Epithelial cell of esophagus (primary cell): ENCODE measurements around the gene PANX2.

Experiments used
- DNase-seq: peaks from one replicate; pipeline ENCODE4 v3.0.0; 2010; ENCODE audit warnings: low read depth
- H3K4me3 ChIP-seq: 2 replicates; pipeline ENCODE4 v1.5.1; 2011; ENCODE audit warnings: mild to moderate bottlenecking, low read length, control low read depth
- TF ChIP-seq, protein P1 (sequence below): IDR thresholded peaks from 2 replicates; pipeline ENCODE4 v1.5.1; 2011; ENCODE audit warnings: low read depth, mild to moderate bottlenecking, low read length, control low read depth, inconsistent platforms; ENCODE audit not compliant: insufficient read depth; ENCODE audit errors: missing control alignments

The PANX2 gene

DNA sequence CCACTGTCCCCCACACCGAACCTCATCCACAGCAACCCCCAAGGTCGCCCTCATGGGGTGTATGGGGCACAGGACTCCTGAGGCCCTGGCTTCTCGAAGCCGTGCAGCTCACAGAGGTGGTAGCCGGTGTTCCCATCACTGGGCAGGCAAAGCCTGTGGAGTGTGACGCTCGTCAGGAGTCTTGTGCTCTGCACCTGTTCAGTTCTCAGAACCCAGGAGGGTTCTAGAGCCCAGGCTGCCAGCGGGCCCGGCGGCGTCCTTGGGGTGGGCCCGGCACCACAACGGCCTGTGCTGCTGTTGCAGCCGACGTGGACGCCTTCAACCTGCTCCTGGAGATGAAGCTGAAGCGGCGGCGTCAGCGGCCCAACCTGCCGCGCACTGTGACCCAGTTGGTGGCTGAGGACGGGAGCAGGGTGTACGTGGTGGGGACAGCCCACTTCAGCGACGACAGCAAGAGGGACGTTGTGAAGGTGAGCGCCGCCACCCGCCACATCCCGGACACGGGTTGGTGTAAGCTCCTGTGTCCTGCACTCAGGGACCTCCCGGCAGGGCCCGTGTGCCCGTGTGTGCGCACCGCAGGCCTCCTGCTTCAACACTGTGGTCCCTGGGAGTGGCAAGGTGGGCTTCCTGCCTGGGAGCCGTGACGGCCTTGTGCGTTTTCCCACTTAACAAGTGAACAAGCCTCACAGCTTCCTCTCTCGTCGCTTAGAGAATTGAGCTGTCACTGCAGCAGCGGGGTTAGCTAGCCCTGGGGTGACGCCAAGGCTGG lies 23.7 kb downstream of the PANX2 start:
- no peak for DNase-seq
- TF ChIP-seq, protein P1, sequence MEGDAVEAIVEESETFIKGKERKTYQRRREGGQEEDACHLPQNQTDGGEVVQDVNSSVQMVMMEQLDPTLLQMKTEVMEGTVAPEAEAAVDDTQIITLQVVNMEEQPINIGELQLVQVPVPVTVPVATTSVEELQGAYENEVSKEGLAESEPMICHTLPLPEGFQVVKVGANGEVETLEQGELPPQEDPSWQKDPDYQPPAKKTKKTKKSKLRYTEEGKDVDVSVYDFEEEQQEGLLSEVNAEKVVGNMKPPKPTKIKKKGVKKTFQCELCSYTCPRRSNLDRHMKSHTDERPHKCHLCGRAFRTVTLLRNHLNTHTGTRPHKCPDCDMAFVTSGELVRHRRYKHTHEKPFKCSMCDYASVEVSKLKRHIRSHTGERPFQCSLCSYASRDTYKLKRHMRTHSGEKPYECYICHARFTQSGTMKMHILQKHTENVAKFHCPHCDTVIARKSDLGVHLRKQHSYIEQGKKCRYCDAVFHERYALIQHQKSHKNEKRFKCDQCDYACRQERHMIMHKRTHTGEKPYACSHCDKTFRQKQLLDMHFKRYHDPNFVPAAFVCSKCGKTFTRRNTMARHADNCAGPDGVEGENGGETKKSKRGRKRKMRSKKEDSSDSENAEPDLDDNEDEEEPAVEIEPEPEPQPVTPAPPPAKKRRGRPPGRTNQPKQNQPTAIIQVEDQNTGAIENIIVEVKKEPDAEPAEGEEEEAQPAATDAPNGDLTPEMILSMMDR = no peak

DNA sequence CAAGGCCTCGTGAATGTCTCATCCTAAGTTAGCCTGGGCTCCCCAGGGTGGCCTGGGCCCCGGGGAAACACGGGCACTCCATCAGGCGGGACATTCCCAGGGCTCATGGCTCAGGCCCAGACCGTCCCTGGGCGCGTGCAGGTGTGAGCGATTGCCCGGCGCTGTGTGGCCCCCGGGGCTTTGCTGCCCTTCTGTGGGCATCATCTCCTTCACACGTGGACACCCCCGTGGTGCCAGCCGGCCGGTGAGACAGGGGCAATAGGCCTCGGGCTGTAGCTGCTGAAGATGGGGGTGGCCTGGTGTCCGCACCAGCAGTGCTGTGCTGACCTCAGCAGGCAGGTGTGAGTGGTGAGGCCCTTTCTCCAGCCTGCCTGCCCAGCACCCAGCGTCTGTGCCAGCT lies 25.7 kb downstream of the PANX2 start:
- TF ChIP-seq, protein P1 = no peak
- H3K4me3 ChIP-seq = no peak overlapping the region
- no peak for DNase-seq

More for the DNA sequence above, 23.7 kb downstream of the PANX2 start:
- H3K4me3 ChIP-seq = no peak overlapping the region

DNA sequence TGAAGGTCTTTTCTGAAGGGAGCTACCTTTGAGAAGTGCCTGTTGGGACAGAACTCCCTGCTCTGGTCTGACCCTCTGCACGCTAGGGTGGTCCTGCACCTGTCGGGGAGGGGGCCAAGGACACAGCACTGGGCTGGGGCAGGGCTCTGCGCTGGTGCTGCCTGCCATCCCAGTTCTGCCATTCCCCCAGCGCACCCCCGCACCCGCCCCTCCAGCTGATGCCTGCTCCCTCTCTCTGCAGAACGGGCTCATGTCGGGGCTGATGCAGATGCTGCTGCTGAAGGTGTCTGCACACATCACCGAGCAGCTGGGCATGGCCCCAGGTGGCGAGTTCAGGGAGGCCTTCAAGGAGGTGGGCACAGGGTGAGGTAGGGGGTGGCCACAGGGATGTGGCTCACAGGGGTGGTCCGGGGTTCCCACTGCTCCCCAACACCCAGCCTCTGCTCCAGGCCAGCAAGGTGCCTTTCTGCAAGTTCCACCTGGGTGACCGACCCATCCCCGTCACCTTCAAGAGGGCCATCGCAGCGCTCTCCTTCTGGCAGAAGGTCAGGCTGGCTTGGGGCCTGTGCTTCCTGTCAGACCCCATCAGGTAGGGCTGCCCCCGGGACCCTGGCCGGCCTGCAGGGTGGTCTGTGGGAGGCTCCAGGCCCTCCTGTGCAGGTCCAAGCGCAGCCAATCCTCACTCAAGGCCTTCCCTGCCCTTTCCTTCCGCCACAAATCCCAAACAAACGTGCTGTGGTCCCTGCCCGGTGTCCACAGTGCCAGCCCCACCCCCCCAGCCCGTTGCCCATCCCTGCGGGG lies 26.7 kb downstream of the PANX2 start:
- DNase-seq = no peak
- TF ChIP-seq, protein P1 = no peak
- no peak overlapping the region for H3K4me3 ChIP-seq

DNA sequence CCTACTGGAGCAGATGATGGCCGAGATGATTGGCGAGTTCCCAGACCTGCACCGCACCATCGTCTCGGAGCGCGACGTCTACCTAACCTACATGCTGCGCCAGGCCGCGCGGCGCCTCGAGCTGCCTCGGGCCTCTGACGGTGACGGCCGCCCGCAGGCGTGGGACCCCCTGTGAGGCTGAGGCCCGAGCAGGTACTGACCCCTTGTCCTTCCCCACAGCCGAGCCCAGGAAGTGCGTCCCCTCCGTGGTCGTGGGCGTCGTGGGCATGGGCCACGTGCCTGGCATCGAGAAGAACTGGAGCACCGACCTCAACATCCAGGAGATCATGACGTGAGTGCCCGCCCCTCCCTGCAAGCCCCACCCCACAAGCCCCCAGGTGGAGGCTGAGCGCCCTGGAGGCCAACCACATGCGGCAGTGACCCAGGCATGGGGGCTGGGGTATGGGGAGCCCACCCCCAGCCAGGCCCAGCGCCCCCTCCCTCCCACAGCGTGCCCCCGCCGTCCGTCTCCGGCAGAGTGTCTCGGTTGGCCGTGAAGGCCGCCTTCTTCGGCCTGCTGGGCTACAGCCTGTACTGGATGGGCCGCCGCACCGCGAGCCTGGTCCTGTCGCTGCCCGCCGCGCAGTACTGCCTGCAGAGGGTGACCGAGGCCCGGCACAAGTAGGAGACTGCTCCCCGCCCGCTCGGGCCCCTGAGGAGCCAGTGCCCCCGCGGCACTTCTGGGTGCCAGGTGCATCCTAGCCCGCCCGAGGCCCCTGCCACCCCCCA lies 27.5 kb downstream of the PANX2 start:
- TF ChIP-seq, protein P1 = no peak
- no peak overlapping the region for H3K4me3 ChIP-seq
- DNase-seq = no peak

DNA sequence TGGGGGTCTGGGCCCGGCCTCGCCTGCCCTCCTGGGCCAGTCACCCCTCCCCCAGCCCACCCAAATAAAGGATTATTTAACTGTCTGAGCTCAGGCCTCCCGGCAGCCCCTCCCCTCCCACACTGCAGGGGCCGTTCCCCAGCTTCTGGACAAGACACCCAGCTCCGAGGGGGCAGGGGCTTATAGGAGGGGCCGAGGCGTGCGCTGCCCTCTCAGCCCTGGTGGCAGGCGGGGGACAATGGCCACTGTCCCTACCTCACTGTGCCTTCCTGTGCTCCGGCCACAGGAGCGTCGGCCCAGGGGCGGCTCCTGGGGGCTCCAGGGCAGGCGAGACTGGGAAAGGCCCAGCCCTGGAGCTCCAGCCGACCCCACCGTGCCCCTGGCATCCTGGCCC lies 28.1 kb downstream of the PANX2 start:
- no peak overlapping the region for H3K4me3 ChIP-seq
- TF ChIP-seq, protein P1 = no peak
- no peak for DNase-seq

DNA sequence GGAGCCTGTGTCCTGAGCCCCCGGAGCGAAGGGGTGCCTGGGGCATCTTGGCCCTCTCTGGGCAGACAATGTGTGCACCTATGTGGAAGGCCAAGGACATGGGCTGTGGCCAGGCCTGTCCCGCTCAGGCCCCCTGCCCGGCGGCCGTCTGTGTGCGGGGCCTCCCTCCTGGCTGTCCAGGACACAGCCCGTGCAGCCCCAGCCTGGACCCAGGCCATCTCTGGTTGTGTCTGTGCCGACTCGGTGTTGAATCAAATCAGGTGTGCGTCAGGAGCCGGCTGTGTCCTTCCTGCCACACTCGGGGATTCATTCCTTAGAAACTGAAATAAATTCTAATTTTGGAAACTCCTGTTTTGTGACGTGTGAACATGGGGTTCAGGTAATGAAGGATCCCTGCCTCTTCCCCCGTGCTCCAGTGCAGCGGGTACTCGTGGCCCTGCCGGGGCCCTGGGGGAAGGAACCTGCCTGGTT lies 28.8 kb downstream of the PANX2 start:
- no peak overlapping the region for H3K4me3 ChIP-seq
- TF ChIP-seq, protein P1 = no peak
- no peak for DNase-seq
